Tibial artery (tissue), 4 donors: ENCODE measurements around the gene TWSG1.

ENCODE experiments used
- DNase-seq, 2 donors: peaks; one replicate each; pipeline ENCODE4 v3.0.0-alpha.2; 2019
- H3K27ac ChIP-seq, 2 donors: fragments of 200-600 bp; sonication (generic) in 1 of 2; 1 replicate in 1 of 2; 2 replicates in 1 of 2; pipeline ENCODE4 v1.5.1; 2018 to 2019; ENCODE audit warnings: mild to moderate bottlenecking in 1 of 2
- H3K27me3 ChIP-seq, 2 donors: fragments of 200-600 bp; sonication (generic) in 1 of 2; one replicate each; pipeline versions ENCODE4 v1.5.1 to v1.6.0; 2016 to 2019
- H3K36me3 ChIP-seq, 3 donors: fragments of 200-600 bp; sonication (generic) in 2 of 3; one replicate each; pipeline ENCODE4 v1.5.1; 2016 to 2019; ENCODE audit warnings: mild to moderate bottlenecking in 2 of 3
- H3K4me1 ChIP-seq, 4 donors: fragments of 200-600 bp; sonication (generic) in 2 of 4; 1 replicate in 3 of 4; 2 replicates in 1 of 4; pipeline ENCODE4 v1.5.1; 2016 to 2019
- H3K4me3 ChIP-seq, 2 donors: fragments of 200-600 bp; sonication (generic) in 1 of 2; 1 replicate in 1 of 2; 2 replicates in 1 of 2; pipeline ENCODE4 v1.5.1; 2018 to 2019; ENCODE audit warnings: mild to moderate bottlenecking in 2 of 2
- H3K9me3 ChIP-seq, 3 donors: fragments of 200-600 bp; sonication (generic) in 1 of 3; one replicate each; pipeline ENCODE4 v1.5.1; 2016 to 2019
- CTCF ChIP-seq, 2 experiments: fragments of 200-600 bp in 1 of 2; fragments of 450-650 bp in 1 of 2; IDR thresholded peaks; one replicate each; pipeline ENCODE4 v1.5.1; 2017 to 2019; ENCODE audit warnings: antibody characterized with exemption in 2 of 2, mild to moderate bottlenecking in 1 of 2, moderate library complexity in 1 of 2
- intact Hi-C: fragments of 100-400 bp; cut with DNase I; formaldehyde crosslinking; loops from one replicate; pipeline ENCODE4 v1.15.0; 2023; ENCODE audit warnings: low total_unique reads

Gene TWSG1

GRCh38 chr18:9319333-9319732, 15.2 kb upstream of the TWSG1 start:
- Histone ChIP-seq H3K4me3 (no peak overlapping the region), H3K27me3 (no peaks in the 10 kb centered on the region), H3K36me3 (no peaks in the 10 kb centered on the region), H3K9me3 (no peaks in the 10 kb centered on the region), H3K4me1 (no peaks in the 10 kb centered on the region), H3K27ac (no peak overlapping the region)
- no peak for DNase-seq
- no peak for TF ChIP-seq CTCF (IDR thresholded peaks at IDR 0.05)
- intact Hi-C loops, result no loop called here

DNA sequence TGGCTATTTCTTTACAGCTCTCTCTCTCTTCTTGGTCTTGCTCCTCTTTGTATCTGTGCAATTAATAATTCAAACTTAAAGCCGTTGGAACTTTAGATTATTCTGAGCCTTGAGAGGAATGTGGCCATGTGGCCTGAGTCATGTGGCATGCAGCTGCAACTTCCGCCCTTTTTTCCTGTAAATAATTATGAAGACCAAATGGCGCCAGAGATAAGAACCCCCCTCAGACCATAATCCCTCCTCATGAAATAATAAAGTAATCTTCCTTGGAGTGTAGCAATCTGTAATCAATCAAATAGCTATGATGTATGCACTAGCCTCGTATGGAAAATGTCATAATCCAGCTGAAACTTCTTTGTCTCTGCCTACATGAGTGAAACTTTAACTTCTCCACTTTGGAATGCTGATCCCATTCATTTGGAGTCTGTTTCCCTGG, 13.5 kb upstream of the TWSG1 start:
- H3K4me1 ChIP-seq, result no peaks in the 10 kb centered on the region
- TF ChIP-seq CTCF (IDR thresholded peaks at IDR 0.05), result no peak
- H3K36me3 ChIP-seq, result no peaks in the 10 kb centered on the region
- DNase-seq, result no peak
- intact Hi-C loops, result no loop called here
- H3K4me3 ChIP-seq, result no peak overlapping the region
- no peaks in the 10 kb centered on the region for H3K27me3 ChIP-seq
- H3K9me3 ChIP-seq, result no peaks in the 10 kb centered on the region
- H3K27ac ChIP-seq, result no peak overlapping the region

- Histone ChIP-seq H3K4me3 (no peak overlapping the region), H3K4me1 (no peaks in the 10 kb centered on the region), H3K27me3 (no peaks in the 10 kb centered on the region), H3K9me3 (no peaks in the 10 kb centered on the region), H3K36me3 (no peaks in the 10 kb centered on the region), H3K27ac (no peak overlapping the region)
- DNase-seq, result no peak
- TF ChIP-seq CTCF (IDR thresholded peaks at IDR 0.05), result no peak
- intact Hi-C loops, result no loop called here
These were observed 12.8 kb upstream of the TWSG1 start for GRCh38 chr18:9321736-9322135.

DNA sequence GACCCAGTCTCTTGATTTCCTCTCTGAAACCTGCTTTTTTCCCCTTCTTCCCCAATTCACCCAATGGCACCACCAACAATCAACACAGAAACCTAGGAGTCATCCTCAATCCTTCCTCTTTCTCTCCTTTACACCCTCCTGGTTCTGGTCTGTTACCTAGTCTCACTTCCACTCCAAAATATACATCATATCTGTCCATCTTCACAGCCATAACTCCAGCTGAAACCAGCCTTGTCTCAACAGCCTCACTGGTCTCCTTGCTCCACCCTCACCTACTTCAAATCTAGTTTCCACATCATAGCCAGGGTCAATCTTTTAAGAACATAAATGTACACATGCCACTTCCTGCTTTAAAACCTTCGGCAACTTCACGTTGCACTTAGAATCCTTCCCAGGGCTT, 11.8 kb upstream of the TWSG1 start:
- no peak overlapping the region for H3K27ac ChIP-seq
- H3K4me1 ChIP-seq, result no peaks in the 10 kb centered on the region
- intact Hi-C loops, result no loop called here
- no peaks in the 10 kb centered on the region for H3K9me3 ChIP-seq
- H3K27me3 ChIP-seq, result no peaks in the 10 kb centered on the region
- no peak overlapping the region for H3K4me3 ChIP-seq
- H3K36me3 ChIP-seq, result no peaks in the 10 kb centered on the region
- no peak for DNase-seq
- TF ChIP-seq CTCF (IDR thresholded peaks at IDR 0.05), result no peak

DNA sequence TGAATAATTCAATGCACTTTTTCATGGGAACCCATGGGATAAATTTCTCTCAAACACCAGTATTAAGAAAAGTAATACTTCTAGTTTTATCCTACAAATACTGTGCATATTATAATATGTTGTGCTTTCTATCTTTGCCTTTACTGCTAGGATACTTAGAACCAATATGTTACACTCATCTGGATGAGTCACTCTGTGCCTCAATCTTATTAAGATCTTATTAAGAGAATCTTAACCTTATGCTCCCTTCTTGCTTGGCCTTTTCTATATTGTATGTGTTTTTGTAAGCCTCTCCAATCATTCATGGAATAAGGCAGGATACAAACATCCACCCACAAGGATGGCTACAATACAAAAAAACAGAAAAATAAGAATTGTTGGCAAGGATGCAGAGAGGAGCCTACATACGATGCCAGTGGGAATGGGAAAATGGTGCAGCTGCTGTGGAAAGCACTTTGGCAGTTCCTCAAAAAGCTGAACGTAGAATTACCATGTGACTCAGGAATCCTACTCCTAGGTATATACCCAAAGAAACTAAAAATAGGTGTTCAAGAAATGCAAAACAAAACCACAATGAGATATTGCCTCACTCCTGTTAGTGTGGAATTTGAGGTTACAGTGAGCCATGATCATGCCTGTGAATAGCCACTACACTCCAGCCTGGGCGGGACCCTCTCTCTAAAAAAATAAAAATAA, 10.7 kb upstream of the TWSG1 start:
- DNase-seq, result no peak
- H3K27ac ChIP-seq, result no peak overlapping the region
- no peak for TF ChIP-seq CTCF (IDR thresholded peaks at IDR 0.05)

GRCh38 chr18:9325716-9326115, 8.9 kb upstream of the TWSG1 start:
- DNase-seq, result no peak
- no peak for TF ChIP-seq CTCF (IDR thresholded peaks at IDR 0.05)
- Histone ChIP-seq H3K36me3 (no peaks in the 10 kb centered on the region), H3K27me3 (no peaks in the 10 kb centered on the region), H3K4me3 (no peak overlapping the region), H3K4me1 (no peaks in the 10 kb centered on the region), H3K27ac (no peak overlapping the region), H3K9me3 (peaks cover 0 to 6% (median 0%) of the 10 kb centered on the region in 3 donors)
- intact Hi-C loops, result no loop called here

More for the DNA sequence above, 10.7 kb upstream of the TWSG1 start:
- Histone ChIP-seq H3K27me3 (no peaks in the 10 kb centered on the region), H3K4me1 (no peaks in the 10 kb centered on the region), H3K9me3 (peaks cover 0 to 6% (median 0%) of the 10 kb centered on the region in 3 donors), H3K36me3 (no peaks in the 10 kb centered on the region), H3K4me3 (no peak overlapping the region)
- intact Hi-C loops, result no loop called here
